COLO668 (cell line): Measurements from ENCODE around the gene RUNX3.
"Not testable (repeated sequence)": the region's sequence is repeated elsewhere in the genome, so short reads cannot be mapped to it uniquely, and the experiment has no call there.

Experiments
- DNase-seq: peaks from one replicate; lab custom pipeline; 2025; ENCODE audit not compliant: unreplicated experiment; lab: John Stamatoyannopoulos, UW

Gene RUNX3

GRCh38 chr1:24930260-24931145 is at the start of gene RUNX3:
Gene RUNX3, minus strand, starts transcription at chr1:24930276. Its CDS starts 408 bp downstream, at chr1:24929868.
- peak; percentile 37 for DNase-seq

GRCh38 chr1:24979232-24979631 is 49.2 kb upstream of the RUNX3 start:
- not testable (repeated sequence) for DNase-seq

GRCh38 chr1:24978383-24979032 is 48.4 kb upstream of the RUNX3 start:
- DNase-seq = no peak

- no peak for DNase-seq
These were observed 45.3 kb upstream of the RUNX3 start for GRCh38 chr1:24975391-24975790.

GRCh38 chr1:24973315-24973714 is 43.2 kb upstream of the RUNX3 start:
- DNase-seq = no peak

- no peak for DNase-seq
These were observed 42.8 kb upstream of the RUNX3 start for GRCh38 chr1:24972915-24973242.

- DNase-seq = no peak
These were observed 42.3 kb upstream of the RUNX3 start for GRCh38 chr1:24972221-24972914.

GRCh38 chr1:24970926-24971875 is 41.1 kb upstream of the RUNX3 start:
- DNase-seq = no peak

GRCh38 chr1:24970399-24970753 is 40.3 kb upstream of the RUNX3 start:
- DNase-seq = peak; percentile 19

GRCh38 chr1:24969596-24970398 is 39.7 kb upstream of the RUNX3 start:
- no peak for DNase-seq

- DNase-seq = no peak
These were observed 39.0 kb upstream of the RUNX3 start for GRCh38 chr1:24968941-24969585.

- DNase-seq = no peak
These were observed 37.9 kb upstream of the RUNX3 start for GRCh38 chr1:24967962-24968361.

- DNase-seq = no peak
These were observed 37.5 kb upstream of the RUNX3 start for GRCh38 chr1:24967555-24967954.

GRCh38 chr1:24966724-24967346 is 36.8 kb upstream of the RUNX3 start:
- no peak for DNase-seq

GRCh38 chr1:24966121-24966723 is 36.1 kb upstream of the RUNX3 start:
- no peak for DNase-seq

- DNase-seq = no peak
These were observed 35.5 kb upstream of the RUNX3 start for GRCh38 chr1:24965571-24965930.

GRCh38 chr1:24964811-24965570 is 34.9 kb upstream of the RUNX3 start:
- no peak for DNase-seq
